Sigmoid colon (tissue), 4 donors: Measurements from ENCODE around the gene FUT2.

ENCODE experiments used
- CTCF ChIP-seq, 4 experiments: fragments of 450-650 bp in 3 of 4; fragments of 200-600 bp in 1 of 4; IDR thresholded peaks; one replicate each; pipeline ENCODE4 v1.5.1; 2016 to 2019; ENCODE audit warnings: antibody characterized with exemption in 4 of 4, mild to moderate bottlenecking in 3 of 4, moderate library complexity in 2 of 4
- EP300 ChIP-seq, 4 donors: sonication (generic); formaldehyde crosslinking; IDR thresholded peaks; one replicate each; pipeline ENCODE4 v1.6.1; 2017; ENCODE audit warnings: antibody characterized with exemption in 4 of 4
- POLR2A ChIP-seq, 2 donors: fragments of 450-650 bp; IDR thresholded peaks; one replicate each; pipeline ENCODE4 v1.6.1; 2016; ENCODE audit warnings: antibody characterized with exemption in 2 of 2, mild to moderate bottlenecking in 2 of 2, moderate library complexity in 2 of 2
- POLR2AphosphoS5 ChIP-seq, 4 donors: sonication (generic); formaldehyde crosslinking; IDR thresholded peaks; one replicate each; pipeline ENCODE4 v1.6.1; 2017; ENCODE audit warnings: antibody characterized with exemption in 4 of 4

- TF ChIP-seq CTCF (IDR thresholded peaks at IDR 0.05) = no peak
- no peak for TF ChIP-seq EP300 (IDR thresholded peaks at IDR 0.05)
- TF ChIP-seq POLR2AphosphoS5 (IDR thresholded peaks at IDR 0.05) = no peak
- TF ChIP-seq POLR2A (IDR thresholded peaks at IDR 0.05) = no peak
These were observed 24.9 kb upstream of the FUT2 start for GRCh38 chr19:48670699-48671445.
